OCI-LY7 (cell line): ENCODE results near the gene GPR42. TPM values are rescaled to one million over a fixed set of nuclear protein-coding genes. Genes with fewer than 3 reads are reported as not detected.
"Not testable (repeated sequence)": the region's sequence is repeated elsewhere in the genome, so short reads cannot be mapped to it uniquely, and the experiment has no call there.

Experiments
- BruUV-seq: library from RNA; stranded (reverse); fragments of 400-500 nt; replicated peaks from 2 replicates; lab custom pipeline; 2021; lab: Mats Ljungman, UMichigan
- CTCF ChIA-PET: fragments of 300-600 bp; sonication (Branson Sonifier 250); formaldehyde crosslinking; loops from one replicate; lab custom pipeline; 2022; ENCODE audit warnings: antibody characterized with exemption; ENCODE audit not compliant: unreplicated experiment; lab: Charles Lee
- POLR2A ChIA-PET: fragments of 300-600 bp; sonication (Branson Sonifier 250); formaldehyde crosslinking; loops from one replicate; lab custom pipeline; 2022; ENCODE audit warnings: antibody characterized with exemption; lab: Charles Lee
- DNase-seq: peaks from one replicate; pipeline ENCODE4 v3.0.0-alpha.2; 2015; ENCODE audit warnings: low spot score
- H2AFZ ChIP-seq: fragments of 200-600 bp; sonication (generic), shearing (Covaris generic); 2 replicates; pipeline ENCODE4 v1.6.1; 2014; ENCODE audit warnings: mild to moderate bottlenecking, antibody characterized with exemption, low read length, moderate library complexity
- H3K27ac ChIP-seq: fragments of 200-600 bp; sonication (generic); 2 replicates; pipeline ENCODE4 v1.5.1; 2014; ENCODE audit warnings: mixed run types, low read depth, mild to moderate bottlenecking, moderate library complexity, low read length, inconsistent platforms; ENCODE audit not compliant: poor library complexity, severe bottlenecking
- H3K36me3 ChIP-seq: fragments of 200-600 bp; sonication (generic); 2 replicates; pipeline ENCODE4 v1.6.1; 2014; ENCODE audit warnings: mild to moderate bottlenecking, antibody characterized with exemption, low read length, moderate library complexity, mixed read lengths; ENCODE audit not compliant: insufficient read depth
- H3K4me1 ChIP-seq: fragments of 200-600 bp; sonication (generic); 2 replicates; pipeline ENCODE4 v1.5.1; 2014; ENCODE audit warnings: mild to moderate bottlenecking, low read length; ENCODE audit not compliant: insufficient read depth, poor library complexity, severe bottlenecking
- H3K4me2 ChIP-seq: fragments of 200-600 bp; sonication (generic); 2 replicates; pipeline ENCODE4 v1.6.1; 2014; ENCODE audit warnings: mild to moderate bottlenecking, low read length
- H3K4me3 ChIP-seq: fragments of 200-600 bp; sonication (generic); 2 replicates; pipeline ENCODE4 v1.5.1; 2014; ENCODE audit warnings: mild to moderate bottlenecking, low read depth, low read length; ENCODE audit not compliant: poor library complexity, severe bottlenecking
- H3K79me2 ChIP-seq: fragments of 200-600 bp; sonication (generic); 2 replicates; pipeline ENCODE4 v1.6.1; 2016; ENCODE audit warnings: low read depth, mild to moderate bottlenecking, low read length, moderate library complexity, mixed read lengths; ENCODE audit not compliant: insufficient read depth
- H3K9me2 ChIP-seq: fragments of 200-600 bp; sonication (generic); 2 replicates; pipeline ENCODE4 v1.6.1; 2016; ENCODE audit warnings: mild to moderate bottlenecking, low read length, mixed read lengths; ENCODE audit not compliant: insufficient read depth
- H3K9me3 ChIP-seq: fragments of 200-600 bp; sonication (generic); 2 replicates; pipeline ENCODE4 v1.6.1; 2014; ENCODE audit warnings: mild to moderate bottlenecking, mixed run types, low read length, mixed read lengths
- H4K20me1 ChIP-seq: fragments of 200-600 bp; sonication (generic); 2 replicates; pipeline ENCODE4 v1.6.1; 2014; ENCODE audit warnings: mild to moderate bottlenecking, antibody characterized with exemption, low read length, moderate library complexity, mixed read lengths; ENCODE audit not compliant: insufficient read depth
- CTCF ChIP-seq: fragments of 200-600 bp; sonication (generic); conservative IDR thresholded peaks from 2 replicates; pipeline ENCODE4 v1.5.1; 2014; ENCODE audit warnings: mild to moderate bottlenecking, antibody characterized with exemption, low read length, moderate library complexity, mixed read lengths
- EZH2phosphoT487 ChIP-seq: fragments of 200-600 bp; sonication (generic); IDR thresholded peaks from 2 replicates; pipeline ENCODE4 v1.6.1; 2018; ENCODE audit warnings: low read depth, borderline replicate concordance, mild to moderate bottlenecking, mixed run types, antibody characterized with exemption, low read length, moderate library complexity, mixed read lengths
- intact Hi-C: fragments of 100-400 bp; cut with micrococcal nuclease; formaldehyde crosslinking; loops from one replicate; pipeline ENCODE4 v1.10.0; 2022; ENCODE audit not compliant: unreplicated experiment
- total RNA-seq, 2 experiments: library from RNA; depleted of rRNA in 1 of 2; stranded (reverse); fragments of >200 nt in 1 of 2; shearing (Covaris generic) in 1 of 2; gene quantifications; 2 replicates each; pipeline ENCODE4 v1.2.3, GENCODE V29; 2014 to 2022

The GPR42 gene
- total RNA-seq, 2 experiments from 2014 or later = 0.06 TPM; not detected in 1

- DNase-seq = no peak
- no peaks in the 10 kb centered on the region for H3K9me2 ChIP-seq
- no peak overlapping the region for H3K4me3 ChIP-seq
- ChIA-PET POLR2A (no interaction called here), CTCF (no interaction called here)
- H3K4me1 ChIP-seq = no peaks in the 10 kb centered on the region
- H3K36me3 ChIP-seq = no peaks in the 10 kb centered on the region
- BruUV-seq = no TSS peak
- H4K20me1 ChIP-seq = no peaks in the 10 kb centered on the region
- H3K9me3 ChIP-seq = no peaks in the 10 kb centered on the region
- no peak overlapping the region for H3K4me2 ChIP-seq
- H3K27ac ChIP-seq = no peak overlapping the region
- TF ChIP-seq CTCF (no peak), EZH2phosphoT487 (no peak)
- H2AFZ ChIP-seq = no peak overlapping the region
- intact Hi-C loops = no loop called here
- no peaks in the 10 kb centered on the region for H3K79me2 ChIP-seq
Measured at GRCh38 chr19:35400773-35401100, 29.9 kb downstream of the GPR42 start.

- not testable (repeated sequence) for BruUV-seq, H3K4me3 ChIP-seq
Measured at GRCh38 chr19:35401416-35401815, 30.5 kb downstream of the GPR42 start.

GRCh38 chr19:35403116-35403760 is 32.4 kb downstream of the GPR42 start:
- BruUV-seq = no TSS peak
- H4K20me1 ChIP-seq = no peaks in the 10 kb centered on the region
- H3K36me3 ChIP-seq = no peaks in the 10 kb centered on the region
- H3K4me1 ChIP-seq = no peaks in the 10 kb centered on the region
- no peak overlapping the region for H3K27ac ChIP-seq
- no peak overlapping the region for H3K4me2 ChIP-seq
- TF ChIP-seq CTCF = no peak
- CTCF ChIA-PET = no interaction called here
- H3K79me2 ChIP-seq = no peaks in the 10 kb centered on the region
- DNase-seq = no peak
- intact Hi-C loops = no loop called here
- H3K9me2 ChIP-seq = no peaks in the 10 kb centered on the region
- no peaks in the 10 kb centered on the region for H3K9me3 ChIP-seq
- no peak overlapping the region for H3K4me3 ChIP-seq
- POLR2A ChIA-PET = interaction anchor here (0.6 kb wide), 1 partner anchor 36 kb away, joined by 3 read pairs; no protein-coding TSS in a partner anchor
- H2AFZ ChIP-seq = no peak overlapping the region

More at GRCh38 chr19:35401416-35401815, 30.5 kb downstream of the GPR42 start:
- H3K79me2 ChIP-seq, CTCF ChIA-PET, DNase-seq, H3K36me3 ChIP-seq, H3K27ac ChIP-seq, H3K9me3 ChIP-seq, H4K20me1 ChIP-seq, H3K9me2 ChIP-seq, intact Hi-C loops, POLR2A ChIA-PET, H3K4me1 ChIP-seq, H3K4me2 ChIP-seq, H2AFZ ChIP-seq: not testable (repeated sequence)
